GM21526 (cell line): ENCODE measurements around the gene EHMT1.

ENCODE experiments used
- ATAC-seq: cut with Tn5 transposase; IDR thresholded peaks from one replicate; pipeline ENCODE4 v1.9.1; 2021; ENCODE audit warnings: moderate library complexity; ENCODE audit not compliant: unreplicated experiment, low FRiP score

The EHMT1 gene

DNA sequence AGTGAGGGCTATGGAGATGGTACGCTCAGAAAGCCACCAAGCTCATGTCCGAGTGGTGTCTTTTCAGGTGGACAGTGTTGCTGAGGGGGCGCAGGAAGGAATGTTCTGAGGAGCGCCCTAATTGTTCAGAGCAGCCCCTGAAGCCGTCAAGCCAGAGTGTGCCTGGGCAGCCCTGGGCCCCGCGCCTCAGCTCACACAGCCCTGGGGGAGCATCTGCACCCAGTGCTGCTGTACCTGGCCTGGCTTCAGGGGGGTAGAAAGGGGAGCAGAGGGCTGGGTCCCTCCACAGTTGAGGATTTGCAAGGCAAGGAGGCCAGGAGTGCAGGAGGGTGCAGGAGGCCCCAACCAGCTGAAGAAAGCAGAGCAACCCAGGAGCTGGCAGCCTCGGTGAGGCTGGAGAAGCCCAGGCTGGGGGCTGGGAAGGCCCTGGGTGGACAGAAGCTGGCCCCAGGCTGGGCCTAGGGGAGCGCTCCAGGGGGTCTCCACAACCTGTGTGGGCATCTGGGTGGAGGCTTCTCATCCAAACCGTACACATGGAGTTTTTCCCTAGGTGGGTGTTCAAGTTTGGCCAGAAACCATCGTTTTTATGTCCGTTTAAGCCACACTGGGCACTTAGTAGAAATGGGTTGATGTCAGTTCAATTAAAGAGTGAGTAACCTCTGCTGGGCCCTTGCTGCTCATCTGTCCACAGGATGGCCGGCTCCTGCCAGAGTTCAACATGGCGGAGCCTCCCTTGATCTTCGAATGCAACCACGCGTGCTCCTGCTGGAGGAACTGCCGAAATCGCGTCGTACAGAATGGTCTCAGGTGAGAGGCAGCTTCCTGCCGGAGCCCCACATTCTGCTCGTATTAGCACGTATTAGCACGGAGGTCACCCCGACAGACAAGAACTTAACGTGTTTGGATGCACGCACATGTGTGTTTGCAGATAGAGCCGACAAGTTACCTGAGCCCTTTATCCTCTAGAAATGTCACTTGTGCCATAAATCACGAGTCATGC is 196.8 kb downstream of the EHMT1 start:
- no peak for ATAC-seq

GRCh38 chr9:137816531-137817235 is 197.9 kb downstream of the EHMT1 start:
- ATAC-seq: no peak

DNA sequence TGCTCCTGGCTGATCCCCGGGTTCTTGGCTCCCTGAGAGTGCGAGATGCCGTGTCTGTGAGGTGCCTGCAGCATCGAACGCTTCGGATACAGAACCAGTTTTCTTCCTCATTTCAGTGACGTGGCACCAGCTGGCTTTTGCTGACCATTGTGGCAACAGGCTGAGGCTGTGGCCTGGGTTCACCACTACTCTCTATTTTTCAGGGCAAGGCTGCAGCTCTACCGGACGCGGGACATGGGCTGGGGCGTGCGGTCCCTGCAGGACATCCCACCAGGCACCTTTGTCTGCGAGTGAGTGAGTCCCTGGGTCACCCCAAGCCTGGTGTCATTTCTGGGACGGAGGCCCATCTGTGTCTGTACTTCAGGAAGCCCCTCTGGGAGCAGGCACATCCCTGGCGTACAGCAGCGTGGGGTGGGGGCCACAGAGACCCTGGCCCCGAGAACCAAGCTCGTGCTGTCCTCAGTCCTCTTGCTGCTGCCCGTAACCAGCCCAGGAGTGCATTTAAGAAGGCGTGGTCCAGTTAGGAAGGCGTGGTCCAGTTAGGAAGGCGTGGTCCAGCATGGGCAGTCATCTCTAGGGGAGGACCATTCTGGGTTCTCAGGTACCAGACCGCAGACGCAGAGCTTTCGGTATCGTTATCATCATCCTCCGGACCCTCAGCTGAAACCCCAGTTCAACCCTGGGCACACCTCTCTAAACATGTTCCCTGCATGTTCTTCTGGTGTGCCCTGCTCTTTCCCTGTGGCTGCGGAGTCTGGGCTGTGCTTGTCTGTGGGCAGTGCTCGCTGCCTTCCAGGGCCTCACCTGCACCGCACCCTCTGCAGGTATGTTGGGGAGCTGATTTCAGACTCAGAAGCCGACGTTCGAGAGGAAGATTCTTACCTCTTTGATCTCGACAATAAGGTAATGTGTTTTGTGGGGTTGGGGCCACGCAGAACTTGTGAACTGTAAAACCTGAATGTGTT is 198.7 kb downstream of the EHMT1 start:
- ATAC-seq: no peak

DNA sequence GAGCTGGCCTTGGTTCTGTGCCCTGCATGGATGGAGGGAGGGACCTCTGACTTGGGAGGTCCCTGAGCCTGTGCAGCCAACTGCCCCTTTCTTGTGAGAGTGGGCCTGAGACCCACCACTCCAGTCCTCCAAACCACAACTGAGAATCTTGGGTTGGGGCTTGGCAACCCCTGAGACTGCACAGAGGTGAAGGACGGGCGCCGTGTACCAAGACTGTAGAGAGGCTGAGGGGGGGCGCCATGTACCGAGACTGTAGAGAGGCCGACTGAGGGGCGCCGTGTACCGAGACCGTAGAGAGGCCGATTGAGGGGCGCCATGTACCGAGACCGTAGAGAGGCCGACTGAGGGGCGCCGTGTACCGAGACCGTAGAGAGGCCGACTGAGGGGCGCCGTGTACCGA is 199.5 kb downstream of the EHMT1 start:
- ATAC-seq: no peak

DNA sequence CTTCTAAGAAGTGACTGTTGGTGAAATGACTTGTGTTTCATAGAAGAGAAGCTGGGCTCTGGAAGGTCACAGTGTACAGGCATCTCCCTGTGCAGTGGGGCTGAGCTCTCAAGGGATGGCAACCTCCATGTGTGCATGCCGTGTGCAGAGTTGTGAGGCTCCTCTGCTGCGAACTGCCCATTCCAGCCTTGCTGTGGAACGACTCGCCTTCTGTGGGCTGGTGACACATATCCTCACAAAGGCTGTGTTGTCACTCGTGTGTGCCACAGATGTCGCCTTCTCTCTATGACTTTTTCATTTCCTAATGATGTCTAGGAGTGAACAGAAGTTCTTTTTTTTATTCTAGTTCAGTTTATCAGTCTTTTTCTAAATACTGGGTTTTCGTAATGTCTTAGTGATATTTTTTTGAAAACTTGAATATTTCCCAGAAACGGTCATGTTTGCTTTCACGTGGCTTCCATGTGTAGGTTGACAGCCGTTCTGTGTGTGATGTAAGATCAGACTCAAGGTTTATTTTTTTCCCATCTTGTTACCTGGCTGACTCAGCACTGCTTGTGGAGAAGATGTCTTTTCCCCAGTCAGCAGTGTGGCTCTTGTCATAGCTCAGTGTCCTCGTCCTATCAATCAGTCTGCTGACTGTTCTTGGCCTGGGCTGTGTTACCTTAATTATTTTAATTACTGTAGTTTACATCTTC is 201.5 kb downstream of the EHMT1 start:
- ATAC-seq: no peak

DNA sequence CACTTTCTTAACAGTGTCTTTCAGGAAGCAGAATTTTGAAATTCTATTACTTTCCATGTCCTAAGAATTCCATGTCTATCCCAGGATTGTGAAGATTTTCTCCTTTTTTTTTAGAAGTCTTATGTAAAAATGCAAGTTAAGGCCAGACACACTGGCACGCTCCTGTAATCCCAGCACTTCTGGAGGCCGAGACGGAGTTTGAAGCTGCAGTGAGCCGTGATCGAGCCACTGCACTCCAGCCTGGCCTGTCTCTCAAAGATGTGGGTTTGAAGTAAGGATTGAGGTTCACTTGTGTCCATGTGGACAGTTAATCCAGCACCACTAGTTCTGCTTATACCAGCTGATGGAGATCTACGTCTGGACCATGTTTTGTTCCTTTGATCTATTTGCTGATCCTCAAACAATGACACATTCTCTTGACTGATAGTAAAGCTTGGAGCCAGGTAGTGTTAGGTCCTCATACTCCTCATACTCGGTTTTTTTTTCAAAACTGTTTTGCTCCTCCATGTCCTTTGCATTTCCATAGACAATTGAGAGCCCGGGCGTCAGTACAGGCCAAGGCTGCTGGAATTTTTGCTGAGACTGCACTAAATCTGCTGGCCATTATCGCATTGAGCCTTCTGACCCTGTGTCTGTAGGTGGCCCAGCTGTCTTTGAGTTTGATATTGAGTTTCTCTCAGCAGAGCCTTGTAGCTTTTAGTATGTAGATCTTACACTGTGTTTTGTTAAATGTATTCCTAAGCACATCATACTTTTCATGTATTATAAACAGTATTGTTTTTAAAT is 205.4 kb downstream of the EHMT1 start:
- ATAC-seq: no peak

GRCh38 chr9:137825324-137825989 is 206.7 kb downstream of the EHMT1 start:
- ATAC-seq: no peak

DNA sequence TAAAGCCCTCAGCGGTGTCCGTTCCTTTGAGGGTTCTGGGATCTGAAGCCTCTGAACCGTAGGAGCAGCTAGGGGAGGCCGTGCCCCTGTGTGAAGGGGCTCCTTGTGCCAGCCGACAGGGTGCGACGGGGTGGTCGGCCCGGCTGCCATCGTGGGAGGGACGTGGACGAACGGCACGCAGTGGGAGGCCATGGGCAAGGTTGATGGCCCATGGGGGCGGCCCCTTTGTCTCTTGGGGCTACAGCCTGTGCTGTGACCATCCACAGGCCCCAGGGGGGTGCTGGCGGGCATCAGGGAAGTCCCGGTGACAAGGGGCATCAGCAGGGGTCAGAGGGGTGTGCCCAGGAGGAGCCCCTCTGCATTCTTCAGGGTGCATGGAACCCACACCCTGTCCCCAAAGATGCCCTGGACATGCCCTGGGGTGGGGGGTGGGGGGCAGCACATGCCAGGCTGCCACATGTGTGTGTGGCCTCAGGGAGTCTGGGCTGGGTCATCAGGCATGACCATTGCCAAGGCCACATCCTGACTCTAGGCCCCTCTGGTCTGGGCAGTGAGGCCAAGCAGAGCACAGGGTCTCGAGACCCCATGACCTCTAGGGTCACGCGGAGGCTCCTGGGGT is 209.2 kb downstream of the EHMT1 start:
- ATAC-seq: no peak

DNA sequence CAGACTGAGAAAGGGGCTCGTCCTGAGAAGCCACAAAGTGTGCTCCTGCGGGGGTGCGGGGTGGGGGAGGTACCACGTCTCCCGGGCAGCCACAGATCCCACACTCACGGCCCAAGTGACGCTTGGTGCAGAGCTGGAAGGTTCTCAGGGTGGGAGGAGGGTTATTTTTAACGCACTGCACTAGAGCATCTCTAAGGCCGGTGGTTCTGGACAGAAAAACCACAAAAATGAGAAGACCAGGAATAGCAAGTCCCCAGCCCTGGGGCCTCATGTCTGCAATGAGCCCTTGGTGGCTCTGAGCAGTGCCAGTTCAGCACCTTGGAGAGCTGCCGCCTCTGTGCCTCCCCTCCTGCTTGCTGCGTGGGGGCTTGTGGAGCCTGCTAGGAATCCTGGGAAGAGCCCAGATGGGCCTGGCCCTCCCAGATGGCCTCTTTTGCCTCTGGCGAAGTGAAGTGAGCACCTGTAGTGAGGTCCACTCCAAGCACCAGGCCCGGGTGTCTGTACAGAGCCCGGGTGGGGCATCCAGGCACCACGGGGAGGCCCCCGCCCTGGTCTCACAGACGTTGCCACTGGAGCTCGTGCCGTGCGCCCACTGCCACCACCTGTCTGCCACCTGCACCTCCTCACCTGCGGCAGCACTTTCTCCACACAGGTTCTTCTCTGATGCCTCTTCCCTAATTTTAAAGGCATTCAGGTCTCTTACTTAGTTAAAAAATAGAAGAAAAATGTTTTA is 209.9 kb downstream of the EHMT1 start:
- no peak for ATAC-seq

DNA sequence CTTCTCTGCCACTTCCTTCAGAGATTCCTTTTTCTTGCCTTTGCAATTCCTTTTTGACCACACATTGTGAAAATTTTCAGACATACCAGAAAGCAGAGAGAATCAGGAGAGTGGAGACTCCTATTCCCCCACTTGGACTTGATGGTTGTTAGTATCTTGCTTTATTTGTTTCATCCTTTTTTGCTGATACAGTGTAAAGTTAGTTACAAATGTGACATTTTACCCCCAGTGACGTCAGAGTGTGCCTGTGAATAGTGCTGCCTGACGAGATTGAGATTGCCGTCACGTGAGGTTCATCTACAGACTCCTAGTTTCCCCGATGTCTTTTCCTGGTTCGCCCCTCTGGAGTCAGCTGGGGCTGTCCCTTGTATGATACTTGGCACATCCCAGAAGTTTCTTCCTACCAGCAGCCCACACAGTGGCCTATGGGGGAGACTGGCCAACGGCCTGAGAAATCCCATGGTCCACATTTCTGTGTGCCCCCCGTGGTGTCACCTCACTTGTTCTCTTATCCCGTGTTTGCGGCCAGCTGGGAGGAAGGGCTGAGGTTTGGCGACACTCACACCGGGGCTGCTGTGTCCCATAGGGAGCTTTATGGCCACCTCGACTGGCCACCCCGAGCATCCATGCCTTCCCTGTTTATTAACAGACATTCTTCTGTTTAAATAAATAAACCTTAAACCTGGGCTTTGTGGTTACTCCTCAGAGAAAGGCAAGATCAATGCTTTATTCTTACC is 210.6 kb downstream of the EHMT1 start:
- ATAC-seq: no peak

DNA sequence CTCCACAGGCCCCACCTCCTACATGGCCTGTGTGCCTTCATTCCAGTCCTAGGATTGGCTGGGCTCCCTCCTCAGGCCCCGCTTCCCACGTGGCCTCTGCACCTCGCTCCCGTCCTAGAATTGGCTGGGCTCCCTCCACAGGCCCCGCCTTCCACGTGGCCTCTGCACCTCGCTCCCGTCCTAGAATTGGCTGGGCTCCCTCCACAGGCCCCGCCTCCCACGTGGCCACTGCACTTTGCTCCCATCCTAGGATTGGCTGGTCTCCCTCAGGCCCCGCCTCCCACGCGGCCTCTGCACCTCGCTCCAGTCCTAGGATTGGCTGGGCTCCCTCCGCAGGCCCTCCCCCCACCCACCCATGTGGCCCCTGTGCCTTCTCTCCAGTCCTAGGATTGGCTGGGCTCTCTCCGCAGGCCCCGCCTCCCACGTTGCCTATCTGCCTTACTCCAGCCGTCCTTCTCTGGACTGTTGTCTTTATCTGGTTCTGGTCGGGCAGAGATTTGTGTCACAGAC is 213.4 kb downstream of the EHMT1 start:
- ATAC-seq: no peak

- ATAC-seq: no peak
Measured at GRCh38 chr9:137832830-137833590, 214.2 kb downstream of the EHMT1 start.

GRCh38 chr9:137833721-137834613 is 215.2 kb downstream of the EHMT1 start:
- no peak for ATAC-seq

DNA sequence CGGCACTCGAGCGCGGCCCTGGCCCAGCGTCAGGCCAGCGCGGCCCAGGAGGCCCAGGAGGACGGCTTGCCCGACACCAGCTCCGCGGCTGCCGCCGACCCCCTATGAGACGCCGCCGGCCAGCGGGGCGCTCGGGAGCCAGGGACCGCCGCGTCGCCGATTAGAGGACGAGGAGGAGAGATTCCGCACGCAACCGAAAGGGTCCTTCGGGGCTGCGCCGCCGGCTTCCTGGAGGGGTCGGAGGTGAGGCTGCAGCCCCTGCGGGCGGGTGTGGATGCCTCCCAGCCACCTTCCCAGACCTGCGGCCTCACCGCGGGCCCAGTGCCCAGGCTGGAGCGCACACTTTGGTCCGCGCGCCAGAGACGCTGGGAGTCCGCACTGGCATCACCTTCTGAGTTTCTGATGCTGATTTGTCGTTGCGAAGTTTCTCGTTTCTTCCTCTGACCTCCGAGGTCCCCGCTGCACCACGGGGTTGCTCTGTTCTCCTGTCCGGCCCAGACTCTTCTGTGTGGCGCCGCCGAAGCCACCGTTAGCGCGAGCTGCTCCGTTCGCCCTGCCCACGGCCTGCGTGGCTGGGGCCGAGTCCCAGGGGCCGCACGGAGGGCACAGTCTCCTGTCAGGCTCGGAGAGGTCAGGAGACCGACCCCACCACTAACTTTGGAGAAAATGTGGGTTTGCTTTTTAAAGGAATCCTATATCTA is 216.2 kb downstream of the EHMT1 start:
- no peak for ATAC-seq
